Placental epithelial cell (primary cell): Measurements from ENCODE around the gene DYNLT2B. TPM values are rescaled to one million over a fixed set of nuclear protein-coding genes. Genes with fewer than 3 reads are reported as not detected.

Source experiments
- small RNA-seq: library from RNA; depleted of rRNA; stranded (forward); fragments of <200 nt; gene quantifications from one replicate; pipeline ENCODE3, GENCODE V24; 2012
- total RNA-seq: library from RNA; depleted of rRNA; stranded (reverse); fragments of >200 nt; gene quantifications from 2 replicates; pipeline ENCODE4 v1.2.3, GENCODE V29; 2012

DYNLT2B gene
- total RNA-seq: 13.9 and 15.3 TPM in 2 replicates

GRCh38 chr3:196317687-196318467, at the start of gene DYNLT2B:
Gene DYNLT2B (minus strand): TSS chr3:196318240. CDS start chr3:196318152, 88 bp downstream.

GRCh38 chr3:196287440-196288140, 30.4 kb downstream of the DYNLT2B start, which contains the start of gene PCYT1A:
Gene PCYT1A (minus strand): TSS chr3:196287726. CDS start chr3:196270531, 17,195 bp downstream.

Small RNA genes lying within 50 kb of the gene (small RNA-seq; reads per million reads assigned to genes)
- gene AC069257.2 (not detected), gene RNU6-910P (0.23 reads per million)

Other genes starting within 250 kb of the DYNLT2B start
- gene TFRC, start 236.2 kb downstream of the DYNLT2B start, total RNA-seq: 36.5 and 43.7 TPM in 2 replicates
- gene ZDHHC19, start 106.8 kb downstream of the DYNLT2B start, total RNA-seq: not detected in 2 replicates
- gene SLC51A, start 101.7 kb downstream of the DYNLT2B start, total RNA-seq: not detected in 2 replicates
- 76.2 and 117 TPM in 2 replicates for gene PCYT1A, start 30.5 kb downstream of the DYNLT2B start, total RNA-seq
- 0.11 TPM in 1 of 2 replicates, not detected in the other for gene TM4SF19, start 20.1 kb upstream of the DYNLT2B start, total RNA-seq
- 19.5 and 23.9 TPM in 2 replicates for gene UBXN7, start 114.2 kb upstream of the DYNLT2B start, total RNA-seq
- 13.7 and 14.7 TPM in 2 replicates for gene RNF168, start 185.5 kb upstream of the DYNLT2B start, total RNA-seq
- gene SMCO1, start 197.1 kb upstream of the DYNLT2B start, total RNA-seq: not detected in 2 replicates